KG1 (cell line): ENCODE results near the gene OSTF1.

Experiments
- DNase-seq: peaks from one replicate; lab custom pipeline; 2025; lab: John Stamatoyannopoulos, UW

Gene OSTF1

DNA sequence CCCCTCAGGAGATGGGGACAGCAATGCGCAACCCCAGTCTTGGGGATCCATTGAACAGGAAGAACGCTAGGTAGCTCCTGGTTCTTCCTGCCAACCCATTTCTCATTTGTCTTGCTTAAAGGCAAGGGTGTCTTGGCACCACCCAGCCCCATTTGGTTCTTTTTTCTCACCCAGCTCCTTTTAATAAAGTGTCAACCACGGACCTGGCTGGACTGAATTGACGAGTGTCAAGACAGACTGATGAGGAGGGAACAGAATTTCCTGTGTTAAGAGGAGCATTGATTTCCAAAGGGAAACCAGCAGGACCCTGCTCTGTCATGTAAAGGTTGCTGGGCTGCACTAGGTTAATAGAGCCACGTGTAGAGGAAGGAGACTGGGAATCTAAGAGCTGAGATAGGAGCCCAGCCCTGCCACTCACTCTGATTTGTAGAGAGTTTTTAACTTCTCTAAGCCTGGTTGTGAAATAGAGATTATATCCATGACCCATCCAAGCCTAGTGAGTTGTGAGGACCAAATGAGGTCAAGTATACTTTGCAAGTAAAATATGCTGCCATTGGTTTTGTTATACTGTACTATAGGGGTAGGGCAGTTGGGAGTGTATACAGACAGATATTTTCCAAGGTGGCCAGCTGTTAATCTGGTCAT lies 33.7 kb downstream of the OSTF1 start:
- no peak for DNase-seq

DNA sequence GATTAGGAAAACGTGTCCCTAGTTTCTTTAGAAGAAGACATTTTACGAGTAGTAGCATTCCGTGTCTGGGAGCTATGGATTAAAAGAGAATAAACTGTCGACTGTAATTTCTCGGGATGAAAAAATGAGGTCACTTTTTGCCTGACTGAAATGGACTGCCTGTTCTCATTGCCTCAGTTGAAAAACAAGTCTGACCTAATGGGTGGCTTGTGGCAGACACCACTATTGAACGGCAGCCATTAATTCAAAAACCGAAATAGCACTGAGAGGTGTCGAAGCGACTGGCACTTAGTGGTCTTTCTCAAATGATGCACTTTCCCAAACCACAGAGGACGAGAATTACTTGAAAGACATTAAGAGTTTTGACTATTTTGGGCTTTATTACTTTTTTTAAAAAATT lies 35.4 kb downstream of the OSTF1 start:
- DNase-seq, result no peak

DNA sequence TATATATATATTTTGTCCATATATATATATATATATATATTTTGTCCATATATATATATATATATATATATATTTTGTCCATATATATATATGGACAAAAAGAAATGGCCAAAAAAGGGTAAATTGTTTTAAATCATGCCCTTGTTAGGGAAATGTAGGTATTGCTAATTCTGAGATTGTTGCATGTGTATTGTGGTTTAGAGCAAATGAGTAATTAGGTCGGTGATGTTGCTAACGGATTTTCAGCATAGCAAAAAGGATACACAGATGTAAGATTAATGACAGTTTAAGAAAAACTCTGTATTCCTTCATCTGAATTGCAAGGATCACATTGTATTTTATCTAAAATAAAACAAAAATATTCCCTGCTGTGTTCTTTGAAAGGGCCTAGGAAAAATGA lies 40.2 kb downstream of the OSTF1 start:
- no peak for DNase-seq

DNA sequence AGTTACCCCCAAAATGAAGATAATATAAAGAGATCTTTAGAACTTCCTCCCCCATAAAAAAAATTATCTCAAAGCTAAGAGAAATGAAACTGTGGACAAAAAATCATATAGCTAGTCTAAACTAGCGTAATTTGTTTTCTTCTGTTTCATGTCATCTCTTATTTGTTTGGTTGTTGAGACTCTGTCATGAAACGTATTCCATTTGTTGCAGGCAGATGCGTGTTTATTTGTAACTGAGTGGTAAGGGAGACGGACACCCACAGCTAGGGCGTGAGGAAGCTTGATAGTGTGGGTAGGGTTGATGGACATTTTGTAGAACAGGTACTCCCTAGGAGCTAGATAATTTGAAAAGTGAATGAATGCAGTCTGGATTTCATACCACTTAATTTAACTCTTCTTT lies 41.9 kb downstream of the OSTF1 start:
- DNase-seq, result no peak

DNA sequence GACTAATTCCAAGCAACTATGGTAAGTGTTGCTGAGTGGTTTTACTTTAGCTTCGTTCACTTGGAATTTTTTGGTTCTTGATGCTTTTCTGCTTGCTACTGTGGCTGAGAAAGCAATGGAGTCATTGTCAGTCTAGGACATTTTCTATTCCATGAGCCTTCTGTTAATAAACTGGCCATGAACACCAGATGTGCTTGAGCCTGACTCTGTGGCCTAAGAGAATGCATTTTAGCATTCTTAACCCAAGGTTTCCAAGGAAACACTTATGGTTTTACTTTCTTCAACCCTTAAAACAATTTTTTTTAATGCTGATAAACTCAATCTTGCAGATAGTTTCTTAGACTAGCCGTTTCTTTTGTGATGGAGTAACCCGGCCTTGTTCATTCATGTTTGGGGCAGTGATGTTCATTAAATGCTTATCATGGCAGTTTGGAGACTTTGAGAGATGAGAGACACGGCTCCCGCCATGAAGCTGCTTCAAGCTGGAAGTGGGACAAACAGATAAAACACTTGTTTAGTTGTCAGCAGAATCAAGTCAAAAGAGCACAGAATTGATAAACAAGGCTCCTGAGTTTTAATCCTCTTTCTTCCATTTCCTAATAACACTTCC lies 42.4 kb downstream of the OSTF1 start:
- no peak for DNase-seq

DNA sequence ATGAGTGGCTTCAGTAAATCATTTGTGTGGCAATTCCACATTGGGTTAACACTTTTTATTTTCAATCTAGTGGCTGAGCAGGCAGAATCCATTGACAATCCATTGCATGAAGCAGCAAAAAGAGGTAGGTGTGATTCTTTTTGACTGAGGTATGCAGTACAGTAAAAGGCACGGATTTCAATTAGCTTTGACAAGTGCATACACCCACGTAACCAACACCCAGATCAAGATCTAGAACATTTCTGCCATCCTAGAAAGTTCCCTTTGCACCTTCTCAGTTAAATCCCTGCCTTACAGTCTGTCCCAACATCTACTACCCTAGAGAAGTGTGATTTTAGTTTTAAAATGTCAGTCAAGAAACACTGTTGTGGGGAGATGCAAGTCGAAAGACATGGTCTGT lies 43.4 kb downstream of the OSTF1 start:
- DNase-seq, result no peak

DNA sequence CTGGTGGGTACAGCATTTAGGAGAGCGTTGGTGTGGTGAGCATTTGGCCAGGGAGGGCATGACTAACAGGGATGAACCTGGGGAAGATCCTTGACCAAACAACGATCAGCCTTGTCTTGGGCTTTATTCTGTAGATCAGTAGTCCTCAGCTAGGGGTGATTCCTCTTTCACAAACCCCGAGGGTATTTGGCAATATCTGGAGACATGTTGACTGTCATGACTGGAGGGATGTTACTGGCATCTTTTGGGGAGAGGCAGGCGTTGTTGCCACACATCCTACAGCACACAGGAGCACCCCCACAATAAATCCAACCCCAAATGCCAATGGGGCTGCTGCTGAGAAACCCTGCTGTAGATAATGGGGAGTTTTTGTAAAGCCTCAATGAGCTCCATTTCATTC lies 43.9 kb downstream of the OSTF1 start:
- no peak for DNase-seq

DNA sequence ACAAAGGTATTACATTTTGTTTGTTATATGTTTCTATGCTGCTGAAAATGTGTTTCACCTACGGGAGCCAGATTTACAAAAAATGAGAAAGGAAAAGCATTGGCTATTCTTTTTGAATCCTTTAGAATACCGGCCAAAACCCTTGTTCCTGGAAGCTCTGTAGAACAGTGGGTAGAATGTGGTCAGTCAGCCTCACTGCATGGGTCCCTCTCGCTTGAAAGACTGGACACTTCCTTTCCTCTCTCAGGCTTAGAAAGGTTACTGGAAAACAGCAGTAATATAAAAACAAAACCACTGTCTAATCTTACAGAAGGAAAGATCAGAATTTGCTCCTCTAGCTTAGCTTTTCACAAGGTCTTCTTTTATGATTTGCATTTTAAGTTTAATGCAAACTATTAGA lies 45.1 kb downstream of the OSTF1 start:
- no peak for DNase-seq

DNA sequence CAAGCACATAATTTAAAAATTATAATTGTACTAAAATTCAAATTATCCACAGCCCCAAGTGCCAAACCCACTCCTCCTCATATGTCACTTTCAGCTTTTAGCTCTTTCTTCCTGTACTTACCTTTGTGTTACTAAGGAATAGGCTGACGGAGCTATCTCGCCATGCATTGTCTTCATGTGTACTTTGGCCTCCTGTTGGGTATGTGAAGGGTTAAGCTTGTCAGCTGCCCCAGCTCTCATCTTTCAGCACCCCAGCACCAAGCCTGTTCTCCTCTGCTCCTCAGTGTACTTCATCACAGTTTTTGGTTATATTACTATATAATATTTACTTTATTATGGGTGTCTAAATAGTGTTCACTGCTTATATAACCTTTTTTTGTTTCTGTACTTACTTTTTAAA lies 46.2 kb downstream of the OSTF1 start:
- DNase-seq, result no peak

DNA sequence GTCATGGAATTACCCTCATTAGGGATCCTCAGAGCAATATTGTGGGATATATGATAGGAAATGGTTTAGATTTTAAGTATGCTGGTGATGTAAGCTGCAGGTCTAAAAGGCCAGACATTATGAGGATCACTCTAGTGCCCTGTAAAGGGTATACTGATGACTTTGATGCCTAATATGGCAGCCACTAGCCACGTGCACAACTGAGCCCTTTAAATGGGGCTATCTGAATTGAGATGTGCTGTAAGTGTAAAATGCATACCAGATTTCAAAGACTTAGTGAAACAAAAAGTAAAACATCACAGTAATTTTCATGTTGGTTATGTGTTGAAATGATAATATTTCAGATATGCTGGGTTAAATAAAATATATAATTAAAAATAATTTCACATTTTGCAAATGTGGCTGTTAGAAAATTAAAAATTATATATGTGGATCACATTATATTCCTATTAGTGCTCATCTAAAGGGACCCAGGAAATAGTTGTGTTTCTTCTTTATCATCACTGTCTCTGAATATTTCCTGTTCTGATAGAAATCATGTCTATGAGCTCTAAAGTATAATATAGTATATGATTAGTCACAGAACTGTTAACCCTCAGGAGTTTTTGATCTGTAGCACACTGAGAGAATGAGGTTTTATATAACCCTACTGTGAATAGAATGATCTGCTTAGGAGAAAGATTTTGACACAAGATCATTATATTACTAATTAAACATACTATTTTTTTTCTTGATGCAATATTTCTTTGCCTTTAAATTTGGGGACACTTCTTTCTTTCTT lies 50.1 kb downstream of the OSTF1 start:
- no peak for DNase-seq

DNA sequence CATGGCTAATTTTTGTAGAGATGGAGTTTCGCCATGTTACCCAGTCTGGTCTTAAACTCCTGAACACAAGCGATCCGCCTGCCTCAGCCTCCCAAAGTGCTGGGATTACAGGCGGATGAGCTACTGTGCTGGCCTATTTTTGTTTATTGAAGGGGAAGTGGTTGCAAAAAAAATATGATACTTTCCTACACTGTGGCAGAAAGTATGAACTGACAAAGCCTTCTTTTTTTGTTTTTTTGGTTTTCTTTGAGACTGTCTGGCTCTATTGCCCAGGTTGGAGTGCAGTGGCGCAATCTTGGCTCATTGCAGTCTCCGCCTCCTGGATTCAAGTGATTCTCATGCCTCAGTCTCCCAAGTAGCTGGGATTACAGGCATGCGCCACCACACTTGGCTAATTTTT lies 50.9 kb downstream of the OSTF1 start:
- DNase-seq, result no peak

DNA sequence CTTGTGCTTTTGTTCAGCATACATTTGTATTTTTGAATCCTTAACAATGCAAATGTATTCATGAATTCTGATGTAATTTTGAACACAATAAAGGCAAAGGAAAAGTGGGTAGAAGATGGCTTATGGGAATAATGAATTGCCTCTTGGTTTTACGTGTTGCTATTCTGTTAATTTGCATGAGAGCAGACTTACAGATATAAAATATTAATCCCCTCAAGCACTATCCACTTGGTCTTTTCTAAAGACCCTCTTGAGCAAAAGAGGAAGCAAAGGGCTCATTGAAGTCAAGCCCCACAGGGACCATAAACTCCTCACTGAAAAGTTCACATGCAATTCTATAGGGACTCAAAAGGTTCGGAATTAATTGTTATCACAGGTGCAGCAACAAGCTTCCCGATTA lies 51.9 kb downstream of the OSTF1 start:
- DNase-seq, result no peak

DNA sequence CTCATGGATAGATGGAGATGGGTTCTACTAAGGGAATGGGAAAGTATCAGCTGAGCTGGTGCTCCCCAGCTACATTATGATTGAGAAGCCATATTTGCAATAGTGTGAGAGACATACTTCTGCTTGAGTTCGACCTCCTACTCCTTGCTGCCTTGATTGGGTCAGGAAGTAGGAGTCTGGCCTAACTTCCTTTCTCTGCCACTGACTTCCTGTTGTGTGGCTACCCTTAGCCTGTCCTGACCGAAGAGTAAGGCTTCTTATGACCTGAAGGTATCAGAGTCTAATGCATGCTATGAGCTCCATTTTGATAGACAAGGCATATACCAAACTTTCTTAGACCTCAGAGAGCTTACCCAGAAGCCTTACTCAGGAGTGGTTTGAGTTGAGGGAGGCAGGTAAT lies 53.9 kb downstream of the OSTF1 start:
- DNase-seq, result peak; percentile 34

DNA sequence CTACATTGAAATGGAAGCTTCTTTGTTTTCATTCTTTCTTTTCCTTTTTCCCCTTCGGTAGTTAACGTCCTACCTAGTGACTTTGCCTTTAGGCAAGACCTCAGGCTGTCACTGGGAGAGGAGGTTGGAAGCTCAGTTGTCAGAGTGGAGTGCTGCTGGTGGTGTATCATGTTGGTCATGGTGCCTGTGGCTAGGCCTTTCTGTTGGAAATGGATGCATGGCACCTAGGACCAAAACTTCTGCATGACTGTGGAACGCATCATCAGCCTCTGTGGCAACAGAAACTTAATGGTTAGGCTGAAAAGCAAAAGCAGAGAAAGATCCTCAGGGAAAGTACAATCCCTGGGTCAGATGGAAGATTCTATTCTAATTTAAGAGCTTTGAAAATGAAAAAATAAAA lies 57.9 kb downstream of the OSTF1 start:
- DNase-seq, result no peak

DNA sequence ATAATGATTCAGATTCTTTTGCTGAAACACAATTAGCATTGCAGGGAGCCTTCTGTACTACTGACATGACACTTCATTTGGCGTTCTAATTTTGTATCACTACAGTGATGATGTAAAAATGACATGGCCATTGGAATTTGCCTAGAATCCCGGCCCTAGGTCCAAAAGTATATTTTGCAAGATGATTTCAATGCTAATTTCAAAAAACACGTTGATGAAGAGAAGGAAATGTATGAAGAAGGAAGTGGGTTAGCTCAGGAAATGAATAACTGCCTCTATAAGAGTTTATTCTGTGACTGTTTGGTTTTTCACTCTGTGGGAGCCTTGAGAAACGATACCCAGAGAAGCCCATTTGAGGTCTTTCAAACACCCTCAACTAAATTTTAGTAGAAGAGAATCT lies 59.3 kb downstream of the OSTF1 start:
- peak; percentile 61 for DNase-seq

DNA sequence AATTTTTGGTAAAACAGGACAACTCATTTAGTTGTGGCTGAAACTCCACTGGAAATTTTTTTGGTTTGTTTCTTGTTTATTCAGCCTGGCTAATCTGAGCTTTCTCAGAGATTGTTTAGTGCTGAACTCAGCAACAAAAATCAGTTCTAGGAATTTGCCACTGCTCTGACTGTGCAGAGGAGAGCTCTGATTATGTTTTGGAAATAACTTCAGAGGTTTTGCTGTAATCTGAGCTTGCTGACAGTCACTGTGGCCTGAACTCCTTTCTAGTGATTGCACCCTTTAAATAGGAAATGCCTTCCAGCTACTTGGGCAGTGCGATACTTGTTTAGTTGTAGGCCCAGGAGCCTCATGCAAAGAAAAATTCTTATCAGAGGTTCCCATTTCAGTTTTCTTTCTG lies 60.2 kb downstream of the OSTF1 start:
- DNase-seq, result no peak

DNA sequence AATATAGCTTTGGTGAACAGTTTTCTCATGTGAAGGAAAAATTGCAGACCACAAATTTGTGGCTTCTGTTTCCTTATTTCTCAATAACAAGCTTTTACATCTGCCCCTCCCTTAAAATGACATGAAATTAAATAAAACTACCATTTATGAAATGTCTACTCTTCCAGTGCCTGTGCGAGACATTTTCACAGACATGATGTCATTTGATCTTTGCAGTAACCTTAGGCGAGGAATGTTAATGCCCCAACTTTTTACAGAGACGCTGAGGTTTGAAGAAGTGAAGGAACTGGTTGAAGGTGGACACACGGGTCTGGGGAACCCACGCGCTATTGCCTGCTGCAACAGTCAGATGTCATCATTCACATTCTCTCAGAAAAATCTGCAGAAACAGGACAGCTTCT lies 61.5 kb downstream of the OSTF1 start:
- no peak for DNase-seq

DNA sequence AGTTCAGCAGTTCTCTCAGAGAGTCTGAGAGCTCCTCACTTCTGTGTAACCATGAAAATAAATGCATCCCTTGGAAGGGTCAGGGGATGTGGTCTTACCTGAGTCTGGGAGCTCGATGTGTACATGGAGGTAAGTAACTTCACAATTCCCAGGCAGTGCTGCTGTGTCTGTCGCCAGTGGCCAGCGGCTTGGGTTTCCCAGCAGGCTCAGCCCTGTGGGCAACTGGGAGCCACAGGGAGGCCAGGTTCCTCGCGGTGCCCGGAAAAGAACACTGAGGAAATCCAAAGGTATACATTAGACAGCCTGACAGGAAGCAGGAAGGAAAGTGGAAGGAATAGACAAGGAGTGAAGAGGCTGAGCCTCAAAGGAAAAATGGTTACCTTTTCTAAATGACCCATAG lies 62.2 kb downstream of the OSTF1 start:
- DNase-seq, result no peak

DNA sequence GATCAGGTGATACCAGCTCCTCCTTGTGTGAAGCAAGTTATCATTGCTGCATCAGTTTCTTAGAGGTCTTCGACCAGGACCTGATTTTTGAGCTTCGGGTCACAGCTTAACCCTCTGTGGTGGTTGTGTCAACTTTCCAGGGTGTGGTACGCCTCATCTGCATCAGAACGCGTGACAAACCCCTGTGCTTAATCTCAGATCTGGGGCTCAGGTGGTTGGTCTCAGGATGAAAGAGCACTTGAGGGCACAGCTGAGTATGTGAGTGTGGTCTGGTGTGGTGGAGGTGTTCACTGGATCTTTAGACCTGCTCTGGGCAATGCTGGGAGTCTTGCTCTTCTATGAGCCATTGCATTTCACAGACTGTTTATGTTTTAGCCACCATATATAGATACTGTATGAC lies 64.1 kb downstream of the OSTF1 start:
- DNase-seq, result no peak

DNA sequence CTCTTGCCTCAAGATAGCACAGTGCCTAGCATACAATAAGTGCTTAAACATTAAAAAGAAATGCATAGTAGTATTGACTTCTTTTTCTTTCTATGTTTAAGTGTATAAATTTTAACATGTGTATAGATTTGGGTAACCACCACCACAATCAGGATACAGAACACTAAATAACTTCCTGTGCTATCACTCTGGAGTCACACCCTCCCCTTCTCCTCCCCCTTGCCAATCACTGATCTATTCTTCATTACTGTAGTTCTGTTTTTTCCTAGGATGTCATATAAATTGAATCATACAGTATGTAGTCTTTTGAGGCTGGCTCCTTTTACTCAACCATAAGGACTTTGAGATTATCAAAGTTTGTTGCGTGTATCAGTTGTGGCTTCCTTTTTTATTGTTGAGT lies 68.5 kb downstream of the OSTF1 start:
- no peak for DNase-seq

DNA sequence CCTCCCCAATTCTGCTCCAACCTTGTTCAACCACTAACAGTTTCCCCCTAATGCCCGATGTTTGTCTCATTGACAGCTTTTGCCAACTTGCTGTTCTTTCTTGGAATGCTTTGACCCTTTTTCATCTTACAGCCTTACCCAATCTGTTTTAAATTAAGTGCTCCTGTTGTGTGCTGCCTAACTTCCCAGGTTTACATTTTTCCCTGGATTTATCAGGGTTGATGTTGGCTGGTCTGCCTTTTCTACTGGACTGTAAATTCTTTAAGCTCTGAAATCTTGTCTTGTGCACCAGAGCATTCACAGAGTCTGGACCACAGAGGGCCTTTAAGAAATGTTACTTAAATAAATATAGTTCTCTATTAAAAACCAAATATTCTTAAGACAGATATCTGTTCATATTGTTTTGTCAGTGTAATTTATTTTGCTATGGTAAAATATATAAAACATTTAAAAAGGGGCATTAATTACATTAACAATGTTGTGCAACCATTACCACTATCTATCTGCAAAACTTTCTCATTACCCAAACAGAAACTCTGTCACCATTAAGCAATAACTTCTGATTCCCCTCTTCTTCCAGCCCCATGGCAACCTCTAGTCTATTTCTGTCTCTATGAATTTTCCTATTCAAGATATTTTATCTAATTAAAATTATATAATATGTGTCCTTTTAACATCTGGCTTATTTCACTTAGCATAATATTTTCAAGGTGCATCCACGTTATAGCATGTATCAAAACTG lies 73.0 kb downstream of the OSTF1 start:
- no peak for DNase-seq

DNA sequence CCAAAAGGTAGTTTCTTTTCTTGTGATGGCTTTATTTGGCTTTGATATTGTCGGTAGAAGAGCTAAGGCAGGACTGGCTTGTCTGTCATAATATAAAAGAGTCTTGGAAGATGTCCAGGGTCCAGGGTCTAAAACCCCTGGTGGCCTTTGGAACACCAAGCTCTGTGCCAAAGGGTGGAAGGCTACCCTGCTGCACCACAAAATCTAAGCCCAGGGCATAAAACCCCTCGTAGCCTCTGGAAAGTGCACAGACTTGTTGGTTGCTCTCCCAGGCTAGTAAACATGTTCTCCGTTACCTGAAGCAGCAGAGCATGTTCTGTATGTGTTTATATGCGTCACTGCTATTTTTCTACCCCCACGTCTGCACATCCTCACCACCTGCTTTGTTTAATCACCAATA lies 75.5 kb downstream of the OSTF1 start:
- DNase-seq, result no peak

DNA sequence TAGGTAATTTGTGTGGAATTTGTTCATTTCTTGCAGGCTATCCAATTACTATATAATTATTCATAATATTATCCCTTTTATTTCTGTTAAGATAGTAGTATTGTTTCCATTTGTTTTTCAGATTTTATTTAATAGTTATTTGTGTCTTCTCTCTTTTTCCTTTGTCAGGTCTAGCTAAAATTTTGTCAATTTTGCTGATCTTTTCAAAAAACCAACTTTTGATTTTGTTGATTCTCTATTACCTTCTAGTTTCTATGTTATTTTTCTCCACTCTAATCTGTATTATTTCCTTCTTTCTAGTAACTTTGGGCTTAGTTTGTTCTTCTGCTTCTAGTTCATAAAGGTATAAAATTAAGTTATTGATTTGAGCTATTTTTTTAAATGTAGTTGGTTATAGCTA lies 76.3 kb downstream of the OSTF1 start:
- no peak for DNase-seq
